WI38 (cell line): ENCODE data around the gene EIF4E2.
"Not testable (repeated sequence)": the region's sequence is repeated elsewhere in the genome, so short reads cannot be mapped to it uniquely, and the experiment has no call there.

Source experiments
- H3K4me3 ChIP-seq: 2 replicates; pipeline ENCODE4 v1.5.1; 2011; ENCODE audit warnings: low read depth, mild to moderate bottlenecking, control low read depth, low read length
- CTCF ChIP-seq: IDR thresholded peaks from 2 replicates; pipeline ENCODE4 v1.5.1; 2012; ENCODE audit warnings: low read depth, mild to moderate bottlenecking, control low read depth, low read length

EIF4E2 gene

GRCh38 chr2:232526372-232526941 is 24.0 kb upstream of the EIF4E2 start:
- H3K4me3 ChIP-seq = no peak overlapping the region
- no peak for TF ChIP-seq CTCF

GRCh38 chr2:232527905-232528470 is 22.5 kb upstream of the EIF4E2 start:
- TF ChIP-seq CTCF = no peak

GRCh38 chr2:232528746-232529460 is 21.6 kb upstream of the EIF4E2 start:
- H3K4me3 ChIP-seq = no peak overlapping the region
- TF ChIP-seq CTCF = no peak

More at GRCh38 chr2:232527905-232528470, 22.5 kb upstream of the EIF4E2 start:
- H3K4me3 ChIP-seq = no peak overlapping the region

GRCh38 chr2:232529806-232530547 is 20.5 kb upstream of the EIF4E2 start:
- TF ChIP-seq CTCF = no peak
- H3K4me3 ChIP-seq = no peak overlapping the region

- no peak for TF ChIP-seq CTCF
- H3K4me3 ChIP-seq = no peak overlapping the region
These were observed 19.7 kb upstream of the EIF4E2 start for GRCh38 chr2:232530626-232531260.

- no peak for TF ChIP-seq CTCF
- H3K4me3 ChIP-seq = no peak overlapping the region
These were observed 18.1 kb upstream of the EIF4E2 start for GRCh38 chr2:232532419-232532818.

- not testable (repeated sequence) for H3K4me3 ChIP-seq
These were observed 17.7 kb upstream of the EIF4E2 start for GRCh38 chr2:232532821-232533220.
